B cell (primary cell): ENCODE data around the gene HIBADH.

Experiments
- CTCF ChIP-seq: fragments of 200-600 bp; IDR thresholded peaks from one replicate; pipeline ENCODE4 v1.8.0; 2022; ENCODE audit warnings: antibody characterized with exemption, mild to moderate bottlenecking
- EZH2 ChIP-seq: IDR thresholded peaks from 2 replicates; pipeline ENCODE4 v1.6.1; 2012; ENCODE audit warnings: borderline replicate concordance, low read depth, mild to moderate bottlenecking, moderate library complexity, low read length; ENCODE audit not compliant: insufficient read depth, poor library complexity, severe bottlenecking

- TF ChIP-seq EZH2, result no peak
- TF ChIP-seq CTCF, result no peak
Measured at GRCh38 chr7:27685893-27686292, 23.2 kb upstream of the HIBADH start.
